GM20000 (cell line): ENCODE results near the gene ZNF512.
"Not testable (repeated sequence)": the region's sequence is repeated elsewhere in the genome, so short reads cannot be mapped to it uniquely, and the experiment has no call there.

Experiments
- DNase-seq: peaks from one replicate; pipeline ENCODE4 v3.0.0; 2012; ENCODE audit warnings: low spot score
- TF ChIP-seq, protein P1 (sequence below): IDR thresholded peaks from 2 replicates; pipeline ENCODE4 v1.5.1; 2012; ENCODE audit warnings: mild to moderate bottlenecking, control low read depth; ENCODE audit errors: extremely low read depth, missing control alignments

The ZNF512 gene

GRCh38 chr2:27551514-27551913 lies 31.3 kb upstream of the ZNF512 start:
- DNase-seq, result no peak

GRCh38 chr2:27552941-27553340 lies 29.9 kb upstream of the ZNF512 start:
- no peak for DNase-seq
- TF ChIP-seq, protein P1, sequence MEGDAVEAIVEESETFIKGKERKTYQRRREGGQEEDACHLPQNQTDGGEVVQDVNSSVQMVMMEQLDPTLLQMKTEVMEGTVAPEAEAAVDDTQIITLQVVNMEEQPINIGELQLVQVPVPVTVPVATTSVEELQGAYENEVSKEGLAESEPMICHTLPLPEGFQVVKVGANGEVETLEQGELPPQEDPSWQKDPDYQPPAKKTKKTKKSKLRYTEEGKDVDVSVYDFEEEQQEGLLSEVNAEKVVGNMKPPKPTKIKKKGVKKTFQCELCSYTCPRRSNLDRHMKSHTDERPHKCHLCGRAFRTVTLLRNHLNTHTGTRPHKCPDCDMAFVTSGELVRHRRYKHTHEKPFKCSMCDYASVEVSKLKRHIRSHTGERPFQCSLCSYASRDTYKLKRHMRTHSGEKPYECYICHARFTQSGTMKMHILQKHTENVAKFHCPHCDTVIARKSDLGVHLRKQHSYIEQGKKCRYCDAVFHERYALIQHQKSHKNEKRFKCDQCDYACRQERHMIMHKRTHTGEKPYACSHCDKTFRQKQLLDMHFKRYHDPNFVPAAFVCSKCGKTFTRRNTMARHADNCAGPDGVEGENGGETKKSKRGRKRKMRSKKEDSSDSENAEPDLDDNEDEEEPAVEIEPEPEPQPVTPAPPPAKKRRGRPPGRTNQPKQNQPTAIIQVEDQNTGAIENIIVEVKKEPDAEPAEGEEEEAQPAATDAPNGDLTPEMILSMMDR, result no peak

More at GRCh38 chr2:27551514-27551913, 31.3 kb upstream of the ZNF512 start:
- TF ChIP-seq, protein P1, result no peak

- DNase-seq, result not testable (repeated sequence)
Observed at GRCh38 chr2:27554451-27554850, 28.4 kb upstream of the ZNF512 start.

DNA sequence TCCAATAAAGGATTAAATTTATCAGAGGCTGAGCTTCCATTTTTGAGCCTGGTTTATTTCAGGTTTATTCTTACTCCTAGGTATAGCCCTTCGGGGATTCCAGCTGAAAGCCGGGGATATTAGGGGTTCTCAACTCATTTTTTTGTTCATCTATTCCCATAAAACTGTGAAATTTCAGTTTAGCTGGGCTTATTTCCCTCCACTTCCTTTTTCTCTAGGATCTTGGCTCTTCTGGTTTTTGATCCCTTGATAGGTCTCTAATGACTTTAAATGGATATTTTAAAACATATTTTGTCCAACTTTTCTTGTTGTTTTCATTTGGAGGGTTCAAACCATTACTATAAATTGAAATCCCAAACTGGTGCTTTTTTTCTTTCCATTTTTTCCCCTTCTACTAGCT lies 23.6 kb upstream of the ZNF512 start:
- DNase-seq, result no peak
- TF ChIP-seq, protein P1, result no peak

- TF ChIP-seq, protein P1, result no peak
- no peak for DNase-seq
Observed at GRCh38 chr2:27561060-27561459, 21.8 kb upstream of the ZNF512 start.

GRCh38 chr2:27566628-27567027 lies 16.2 kb upstream of the ZNF512 start:
- DNase-seq, result no peak
- TF ChIP-seq, protein P1, result no peak

DNA sequence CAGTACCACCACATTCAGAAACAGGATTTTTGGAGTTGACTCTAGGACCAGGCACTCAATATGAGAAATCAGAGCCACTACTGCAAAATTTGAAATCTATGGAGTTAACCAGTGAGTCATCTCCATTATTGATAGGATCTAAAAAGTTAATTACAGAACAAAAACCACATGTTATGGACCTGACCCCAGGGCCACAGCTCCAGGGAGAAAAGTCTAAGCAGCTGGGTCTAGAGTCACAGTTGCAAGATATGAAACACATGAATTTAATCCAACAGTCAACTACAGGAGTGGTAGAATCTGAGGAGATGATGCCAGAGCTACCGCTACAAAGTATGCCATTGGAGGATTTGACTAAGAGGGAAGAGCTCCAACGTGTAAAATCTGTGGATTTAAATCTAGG lies 13.4 kb upstream of the ZNF512 start:
- DNase-seq, result no peak
- TF ChIP-seq, protein P1, result no peak

DNA sequence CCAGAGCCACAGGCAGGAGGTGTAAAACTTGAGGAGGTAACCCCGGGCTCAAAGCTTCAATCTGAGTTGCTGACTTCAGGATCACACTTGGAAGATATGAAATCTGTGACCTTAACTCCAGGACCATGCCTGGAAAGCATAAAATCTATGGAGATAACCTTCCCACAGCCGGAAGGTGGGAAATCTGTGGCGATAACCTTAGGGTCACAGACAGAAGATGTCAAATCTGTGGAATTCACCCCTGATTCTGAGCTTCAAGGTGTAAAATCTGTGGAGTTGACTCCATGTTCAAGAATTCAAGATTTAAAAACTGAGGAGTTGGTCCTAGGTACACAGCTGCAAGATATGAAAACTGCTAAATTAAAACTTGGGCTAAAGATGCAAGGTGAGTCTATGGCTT lies 11.6 kb upstream of the ZNF512 start:
- TF ChIP-seq, protein P1, result no peak

More for the DNA sequence above, 11.6 kb upstream of the ZNF512 start:
- DNase-seq, result no peak
